HG02884 (cell line): Measurements from ENCODE around the gene SALL2.
"Not testable (repeated sequence)": the region's sequence is repeated elsewhere in the genome, so short reads cannot be mapped to it uniquely, and the experiment has no call there.

Source experiments
- ATAC-seq: cut with Tn5 transposase; IDR thresholded peaks from one replicate; pipeline ENCODE4 v1.9.1; 2021; ENCODE audit warnings: mild to moderate bottlenecking, moderate library complexity; ENCODE audit not compliant: unreplicated experiment

The SALL2 gene

GRCh38 chr14:21525962-21526671 is at the start of gene SALL2:
SALL2 (minus strand) TSS chr14:21526346; CDS start chr14:21526127, 219 bp downstream.
- ATAC-seq: no peak

- ATAC-seq: no peak
These were observed 49.5 kb upstream of the SALL2 start for GRCh38 chr14:21575661-21576060.

GRCh38 chr14:21572604-21573003 is 46.5 kb upstream of the SALL2 start:
- ATAC-seq: no peak

GRCh38 chr14:21558703-21559170 is 32.6 kb upstream of the SALL2 start:
- ATAC-seq: no peak

- ATAC-seq: no peak
These were observed 31.1 kb upstream of the SALL2 start for GRCh38 chr14:21557084-21557901.

- ATAC-seq: no peak
These were observed 30.4 kb upstream of the SALL2 start for GRCh38 chr14:21556378-21557083.

GRCh38 chr14:21553266-21553665 is 27.1 kb upstream of the SALL2 start:
- no peak for ATAC-seq

- ATAC-seq: not testable (repeated sequence)
These were observed 18.4 kb upstream of the SALL2 start for GRCh38 chr14:21544588-21544987.

- ATAC-seq: no peak
These were observed 17.8 kb upstream of the SALL2 start for GRCh38 chr14:21543963-21544362.

GRCh38 chr14:21543521-21543960 is 17.4 kb upstream of the SALL2 start:
- ATAC-seq: no peak

GRCh38 chr14:21541413-21542074 is 15.4 kb upstream of the SALL2 start:
- no peak for ATAC-seq

- ATAC-seq: no peak
These were observed 13.2 kb upstream of the SALL2 start for GRCh38 chr14:21539189-21539940.

GRCh38 chr14:21537090-21537424 is 10.9 kb upstream of the SALL2 start:
- ATAC-seq: no peak

- ATAC-seq: no peak
These were observed 10.4 kb upstream of the SALL2 start for GRCh38 chr14:21536418-21537089.

GRCh38 chr14:21535545-21536417 is 9.6 kb upstream of the SALL2 start:
- no peak for ATAC-seq

GRCh38 chr14:21534576-21534975 is 8.4 kb upstream of the SALL2 start:
- ATAC-seq: no peak

- ATAC-seq: no peak
These were observed 7.1 kb upstream of the SALL2 start for GRCh38 chr14:21533294-21533693.

GRCh38 chr14:21529515-21529914 is 3.4 kb upstream of the SALL2 start:
- ATAC-seq: no peak
